GM18508 (cell line): Measurements from ENCODE around the gene SEMA6A.
A peak's percentile ranks its signal among the peaks of the same experiment; 100 is the strongest.

Experiments used
- ATAC-seq: cut with Tn5 transposase; IDR thresholded peaks from one replicate; pipeline ENCODE4 v1.9.1; 2021; ENCODE audit warnings: moderate number of reproducible peaks; ENCODE audit not compliant: insufficient read depth, unreplicated experiment

The SEMA6A gene, protein sequence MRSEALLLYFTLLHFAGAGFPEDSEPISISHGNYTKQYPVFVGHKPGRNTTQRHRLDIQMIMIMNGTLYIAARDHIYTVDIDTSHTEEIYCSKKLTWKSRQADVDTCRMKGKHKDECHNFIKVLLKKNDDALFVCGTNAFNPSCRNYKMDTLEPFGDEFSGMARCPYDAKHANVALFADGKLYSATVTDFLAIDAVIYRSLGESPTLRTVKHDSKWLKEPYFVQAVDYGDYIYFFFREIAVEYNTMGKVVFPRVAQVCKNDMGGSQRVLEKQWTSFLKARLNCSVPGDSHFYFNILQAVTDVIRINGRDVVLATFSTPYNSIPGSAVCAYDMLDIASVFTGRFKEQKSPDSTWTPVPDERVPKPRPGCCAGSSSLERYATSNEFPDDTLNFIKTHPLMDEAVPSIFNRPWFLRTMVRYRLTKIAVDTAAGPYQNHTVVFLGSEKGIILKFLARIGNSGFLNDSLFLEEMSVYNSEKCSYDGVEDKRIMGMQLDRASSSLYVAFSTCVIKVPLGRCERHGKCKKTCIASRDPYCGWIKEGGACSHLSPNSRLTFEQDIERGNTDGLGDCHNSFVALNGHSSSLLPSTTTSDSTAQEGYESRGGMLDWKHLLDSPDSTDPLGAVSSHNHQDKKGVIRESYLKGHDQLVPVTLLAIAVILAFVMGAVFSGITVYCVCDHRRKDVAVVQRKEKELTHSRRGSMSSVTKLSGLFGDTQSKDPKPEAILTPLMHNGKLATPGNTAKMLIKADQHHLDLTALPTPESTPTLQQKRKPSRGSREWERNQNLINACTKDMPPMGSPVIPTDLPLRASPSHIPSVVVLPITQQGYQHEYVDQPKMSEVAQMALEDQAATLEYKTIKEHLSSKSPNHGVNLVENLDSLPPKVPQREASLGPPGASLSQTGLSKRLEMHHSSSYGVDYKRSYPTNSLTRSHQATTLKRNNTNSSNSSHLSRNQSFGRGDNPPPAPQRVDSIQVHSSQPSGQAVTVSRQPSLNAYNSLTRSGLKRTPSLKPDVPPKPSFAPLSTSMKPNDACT

DNA sequence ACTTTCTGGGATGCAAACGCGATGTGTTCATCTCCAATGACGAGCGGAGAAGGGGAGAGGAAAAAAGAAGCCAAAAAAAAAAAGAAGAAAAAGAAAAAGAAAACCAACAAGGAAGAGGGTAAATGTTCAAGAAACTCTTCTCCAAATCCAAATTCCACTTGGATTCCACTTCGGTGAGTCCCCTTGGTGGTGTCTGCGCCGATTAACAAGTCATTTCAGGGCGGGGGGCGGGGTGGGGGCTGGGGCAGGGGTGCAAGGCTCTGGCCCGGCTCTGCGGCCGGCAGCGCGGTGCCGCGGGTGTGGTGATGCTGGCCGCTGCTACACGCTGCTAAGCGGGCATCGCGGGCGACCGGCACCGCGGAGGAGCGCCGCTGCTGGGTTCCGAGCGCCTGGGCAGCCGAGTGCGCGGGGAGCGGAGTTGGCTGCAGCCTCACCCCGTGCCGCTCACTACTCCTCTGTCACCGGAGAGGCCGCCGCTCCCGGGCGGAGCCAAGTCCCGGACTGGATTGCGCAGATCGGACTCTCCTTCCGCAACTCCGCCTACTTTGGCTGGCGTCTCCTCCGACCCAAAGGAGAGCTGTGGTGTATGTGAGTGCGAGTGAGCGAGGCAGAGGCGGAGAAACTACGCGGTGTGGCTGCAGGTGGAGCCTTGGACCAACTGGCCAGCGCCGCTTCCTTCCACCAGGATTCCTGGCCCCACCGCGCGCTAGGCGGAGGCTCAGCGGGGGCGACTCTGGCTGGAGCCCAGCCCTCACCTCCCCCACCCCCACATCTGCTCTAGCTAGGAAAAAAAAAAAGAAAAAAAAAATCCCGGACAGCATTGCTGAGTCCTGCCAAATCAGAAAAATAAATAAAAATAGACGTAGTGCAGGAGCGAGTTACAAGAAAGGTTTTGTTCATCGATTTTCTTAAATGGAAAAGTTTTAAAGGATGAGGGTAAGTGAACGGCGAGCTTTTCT, at the start of gene SEMA6A:
TSS of gene SEMA6A (minus strand) at position 457 of the 959 bp plus-strand sequence. CDS start 69,879 bp downstream, outside the sequence.
- ATAC-seq = peak; percentile 32

- ATAC-seq = no peak
These were observed 47.9 kb upstream of the SEMA6A start for GRCh38 chr5:116622375-116623050.

DNA sequence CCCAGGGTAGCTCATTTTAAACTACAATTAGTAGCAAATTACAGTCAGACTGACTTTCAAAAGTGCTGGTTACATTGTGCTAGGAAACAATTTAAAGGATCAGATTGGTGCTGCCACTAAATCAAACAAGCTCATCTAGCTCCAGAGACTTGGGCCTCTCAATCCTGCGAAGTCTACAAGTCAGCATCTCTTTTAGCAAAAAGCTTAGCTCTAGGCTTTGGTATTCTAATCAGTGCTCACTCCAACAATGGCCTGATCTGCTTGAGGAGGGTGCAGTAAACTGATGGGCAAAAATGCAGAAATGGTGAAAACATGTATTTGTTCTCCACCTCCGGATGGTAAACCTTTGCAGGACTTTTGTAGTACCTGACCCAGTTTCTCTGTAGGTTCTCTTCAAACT, 47.0 kb upstream of the SEMA6A start:
- no peak for ATAC-seq

DNA sequence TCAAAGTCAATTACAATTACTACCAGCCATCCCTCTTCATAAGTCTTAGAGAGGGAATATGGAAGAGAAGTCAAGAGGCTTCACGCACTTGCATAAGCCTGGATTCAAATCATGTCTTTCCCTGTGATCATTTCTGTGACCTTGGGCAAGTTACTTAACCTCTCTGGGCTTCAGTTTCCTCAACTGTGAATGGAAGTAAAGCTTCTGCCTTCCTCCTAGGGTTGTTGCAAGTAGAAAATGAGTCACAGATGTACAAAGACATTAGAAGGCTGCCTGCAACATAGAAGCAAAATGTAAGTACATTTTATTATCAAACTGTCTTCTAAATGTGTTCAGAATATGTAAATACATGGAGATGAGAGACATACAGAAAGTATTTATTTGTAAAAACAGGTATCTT, 42.3 kb upstream of the SEMA6A start:
- no peak for ATAC-seq

- ATAC-seq = no peak
These were observed 39.9 kb upstream of the SEMA6A start for GRCh38 chr5:116614603-116614920.

- ATAC-seq = peak; percentile 9
These were observed 38.8 kb upstream of the SEMA6A start for GRCh38 chr5:116613445-116613844.

GRCh38 chr5:116612431-116612830, 37.8 kb upstream of the SEMA6A start:
- no peak for ATAC-seq

GRCh38 chr5:116605310-116606070, 30.9 kb upstream of the SEMA6A start:
- no peak for ATAC-seq

DNA sequence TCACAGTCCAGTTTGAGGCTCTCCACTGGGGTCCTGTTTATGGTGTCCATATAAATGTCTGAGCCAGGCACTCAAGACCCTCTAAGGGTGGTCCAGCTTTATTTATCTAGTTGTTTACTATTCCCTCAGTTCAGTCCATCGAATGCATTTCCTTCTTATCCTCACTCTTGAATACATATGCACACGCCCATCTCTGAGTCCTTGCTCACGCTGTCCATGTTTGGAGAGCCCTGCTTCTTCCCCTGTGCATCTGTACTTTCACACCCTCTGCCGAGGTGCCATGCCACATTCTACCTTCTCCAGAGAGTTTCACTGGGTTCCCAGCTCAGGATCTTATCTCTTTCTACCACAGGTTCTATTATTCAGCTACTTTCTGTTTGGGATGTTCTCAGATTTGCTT, 30.2 kb upstream of the SEMA6A start:
- ATAC-seq = no peak

- ATAC-seq = no peak
These were observed 26.3 kb upstream of the SEMA6A start for GRCh38 chr5:116600876-116601275.

- no peak for ATAC-seq
These were observed 24.3 kb upstream of the SEMA6A start for GRCh38 chr5:116598911-116599310.

DNA sequence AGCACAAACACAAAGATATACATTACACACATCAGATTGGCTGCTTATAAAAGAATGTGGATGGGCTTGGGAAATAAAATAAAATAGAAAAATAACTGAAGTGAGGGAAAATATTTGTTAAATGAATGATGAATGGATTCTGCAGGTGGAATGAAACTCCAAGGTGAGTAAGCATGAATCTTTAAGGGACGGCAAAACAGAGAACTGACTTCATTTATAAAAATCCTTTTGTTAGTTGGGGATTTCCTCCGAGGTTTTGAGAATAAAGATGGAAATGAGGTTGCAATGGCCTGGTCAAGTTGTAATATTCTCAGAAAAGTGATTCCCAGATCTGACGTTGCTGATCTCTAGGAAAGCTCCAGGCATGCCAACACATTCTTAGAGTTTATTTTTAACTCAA, 20.9 kb upstream of the SEMA6A start:
- no peak for ATAC-seq

DNA sequence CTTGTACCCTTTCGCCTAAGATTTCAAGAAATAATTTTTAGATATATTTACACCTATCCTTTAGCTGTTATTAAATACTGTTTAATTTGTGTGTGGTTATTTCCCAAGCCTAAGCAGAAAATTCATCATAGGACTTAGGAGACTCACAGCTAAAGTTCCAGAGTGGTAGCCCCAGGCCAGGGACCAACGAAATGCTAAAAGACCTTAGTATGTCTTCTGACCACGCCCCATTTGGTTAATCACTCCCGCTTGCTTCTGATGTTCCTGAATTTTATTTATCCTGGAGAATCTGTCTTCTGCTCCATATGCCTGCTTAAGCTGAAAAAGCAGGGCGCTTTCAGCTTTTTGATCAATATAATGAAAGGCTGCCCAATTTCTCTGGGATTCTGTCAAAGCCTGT, 18.7 kb upstream of the SEMA6A start:
- no peak for ATAC-seq

DNA sequence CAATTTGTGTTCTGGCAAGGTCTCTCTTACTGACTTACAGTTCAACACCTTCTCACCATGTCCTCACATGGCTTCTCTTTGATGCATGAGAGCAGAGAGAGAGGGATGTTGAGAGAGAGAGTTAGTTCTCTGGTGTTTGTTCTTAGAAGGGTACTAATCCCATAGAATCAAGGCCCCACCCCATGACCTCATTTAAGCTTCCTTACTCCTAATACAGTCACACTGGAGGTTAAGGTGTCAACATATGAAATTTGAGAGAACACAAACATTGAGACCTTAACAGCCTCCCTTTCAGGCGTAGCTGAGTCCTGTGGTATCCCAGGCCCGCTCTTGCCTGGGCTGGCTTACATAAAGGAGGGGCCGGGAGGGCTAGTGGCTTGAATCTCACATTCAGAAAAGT, 10.6 kb upstream of the SEMA6A start:
- no peak for ATAC-seq

GRCh38 chr5:116583862-116584222, 9.2 kb upstream of the SEMA6A start:
- ATAC-seq = no peak

GRCh38 chr5:116583085-116583861, 8.7 kb upstream of the SEMA6A start:
- ATAC-seq = peak; percentile 57

- no peak for ATAC-seq
These were observed 7.3 kb upstream of the SEMA6A start for GRCh38 chr5:116581910-116582309.

DNA sequence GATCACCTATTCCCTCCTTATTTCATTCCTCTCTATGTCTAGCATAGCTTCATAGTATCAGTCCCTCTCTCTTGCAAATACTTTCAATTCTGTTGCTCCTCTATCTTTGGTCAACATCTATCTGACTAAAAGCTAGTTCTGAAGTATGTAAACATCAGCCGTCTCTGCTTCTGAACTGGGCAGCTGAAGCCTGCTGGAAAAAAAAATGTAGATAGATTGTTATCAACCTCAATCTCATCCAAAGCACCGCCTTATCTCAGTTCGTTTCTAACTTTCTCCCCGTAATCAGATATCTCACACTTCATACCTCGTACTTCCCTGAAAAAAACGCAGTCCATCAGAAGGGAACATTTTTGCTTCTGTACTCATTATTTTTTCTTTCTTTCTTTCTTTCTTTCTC, 4.5 kb upstream of the SEMA6A start:
- no peak for ATAC-seq
